OCI-LY7 (cell line): Measurements from ENCODE around the gene POGZ. TPM values are rescaled to one million over a fixed set of nuclear protein-coding genes. Genes with fewer than 3 reads are reported as not detected.

Source experiments
- BruUV-seq: library from RNA; stranded (reverse); fragments of 400-500 nt; replicated peaks from 2 replicates; lab custom pipeline; 2021; lab: Mats Ljungman, UMichigan
- CTCF ChIA-PET: fragments of 300-600 bp; sonication (Branson Sonifier 250); formaldehyde crosslinking; loops from one replicate; lab custom pipeline; 2022; ENCODE audit warnings: antibody characterized with exemption; ENCODE audit not compliant: unreplicated experiment; lab: Charles Lee
- POLR2A ChIA-PET: fragments of 300-600 bp; sonication (Branson Sonifier 250); formaldehyde crosslinking; loops from one replicate; lab custom pipeline; 2022; ENCODE audit warnings: antibody characterized with exemption; lab: Charles Lee
- DNase-seq: peaks from one replicate; pipeline ENCODE4 v3.0.0-alpha.2; 2015; ENCODE audit warnings: low spot score
- H2AFZ ChIP-seq: fragments of 200-600 bp; sonication (generic), shearing (Covaris generic); 2 replicates; pipeline ENCODE4 v1.6.1; 2014; ENCODE audit warnings: mild to moderate bottlenecking, antibody characterized with exemption, low read length, moderate library complexity
- H3K27ac ChIP-seq: fragments of 200-600 bp; sonication (generic); 2 replicates; pipeline ENCODE4 v1.5.1; 2014; ENCODE audit warnings: mixed run types, low read depth, mild to moderate bottlenecking, moderate library complexity, low read length, inconsistent platforms; ENCODE audit not compliant: poor library complexity, severe bottlenecking
- H3K36me3 ChIP-seq: fragments of 200-600 bp; sonication (generic); 2 replicates; pipeline ENCODE4 v1.6.1; 2014; ENCODE audit warnings: mild to moderate bottlenecking, antibody characterized with exemption, low read length, moderate library complexity, mixed read lengths; ENCODE audit not compliant: insufficient read depth
- H3K4me1 ChIP-seq: fragments of 200-600 bp; sonication (generic); 2 replicates; pipeline ENCODE4 v1.5.1; 2014; ENCODE audit warnings: mild to moderate bottlenecking, low read length; ENCODE audit not compliant: insufficient read depth, poor library complexity, severe bottlenecking
- H3K4me2 ChIP-seq: fragments of 200-600 bp; sonication (generic); 2 replicates; pipeline ENCODE4 v1.6.1; 2014; ENCODE audit warnings: mild to moderate bottlenecking, low read length
- H3K4me3 ChIP-seq: fragments of 200-600 bp; sonication (generic); 2 replicates; pipeline ENCODE4 v1.5.1; 2014; ENCODE audit warnings: mild to moderate bottlenecking, low read depth, low read length; ENCODE audit not compliant: poor library complexity, severe bottlenecking
- H3K79me2 ChIP-seq: fragments of 200-600 bp; sonication (generic); 2 replicates; pipeline ENCODE4 v1.6.1; 2016; ENCODE audit warnings: low read depth, mild to moderate bottlenecking, low read length, moderate library complexity, mixed read lengths; ENCODE audit not compliant: insufficient read depth
- H3K9me2 ChIP-seq: fragments of 200-600 bp; sonication (generic); 2 replicates; pipeline ENCODE4 v1.6.1; 2016; ENCODE audit warnings: mild to moderate bottlenecking, low read length, mixed read lengths; ENCODE audit not compliant: insufficient read depth
- H3K9me3 ChIP-seq: fragments of 200-600 bp; sonication (generic); 2 replicates; pipeline ENCODE4 v1.6.1; 2014; ENCODE audit warnings: mild to moderate bottlenecking, mixed run types, low read length, mixed read lengths
- H4K20me1 ChIP-seq: fragments of 200-600 bp; sonication (generic); 2 replicates; pipeline ENCODE4 v1.6.1; 2014; ENCODE audit warnings: mild to moderate bottlenecking, antibody characterized with exemption, low read length, moderate library complexity, mixed read lengths; ENCODE audit not compliant: insufficient read depth
- EZH2phosphoT487 ChIP-seq: fragments of 200-600 bp; sonication (generic); IDR thresholded peaks from 2 replicates; pipeline ENCODE4 v1.6.1; 2018; ENCODE audit warnings: low read depth, borderline replicate concordance, mild to moderate bottlenecking, mixed run types, antibody characterized with exemption, low read length, moderate library complexity, mixed read lengths
- intact Hi-C: fragments of 100-400 bp; cut with micrococcal nuclease; formaldehyde crosslinking; loops from one replicate; pipeline ENCODE4 v1.10.0; 2022; ENCODE audit not compliant: unreplicated experiment
- total RNA-seq, 2 experiments: library from RNA; depleted of rRNA in 1 of 2; stranded (reverse); fragments of >200 nt in 1 of 2; shearing (Covaris generic) in 1 of 2; gene quantifications; 2 replicates each; pipeline ENCODE4 v1.2.3, GENCODE V29; 2014 to 2022
- TF ChIP-seq, protein P1 (sequence below): fragments of 200-600 bp; sonication (generic); conservative IDR thresholded peaks from 2 replicates; pipeline ENCODE4 v1.5.1; 2014; ENCODE audit warnings: mild to moderate bottlenecking, antibody characterized with exemption, low read length, moderate library complexity, mixed read lengths

Gene POGZ
- total RNA-seq, 2 experiments from 2014 or later: 47.7 to 118 TPM

DNA sequence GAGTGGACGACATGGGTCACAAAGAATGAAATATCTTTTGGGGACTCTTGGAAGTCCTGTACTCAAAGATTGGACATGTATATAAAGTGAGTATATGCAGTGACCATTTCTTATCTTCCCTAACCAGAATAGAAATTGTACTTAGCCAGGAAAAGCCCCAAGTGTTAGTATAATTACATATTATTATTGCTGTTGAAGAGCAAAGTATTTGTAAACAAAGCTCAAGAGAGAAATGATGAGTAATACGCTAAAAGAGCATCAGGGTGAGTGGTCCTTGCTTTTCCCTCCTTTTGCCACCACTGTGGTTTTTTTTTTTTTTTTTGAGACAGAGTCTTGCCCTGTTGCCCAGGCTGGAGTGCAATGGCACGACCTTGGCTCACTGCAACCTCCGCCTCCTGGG lies 45.5 kb upstream of the POGZ start:
- no peaks in the 10 kb centered on the region for H3K4me1 ChIP-seq
- no peak overlapping the region for H3K27ac ChIP-seq
- no peaks in the 10 kb centered on the region for H3K36me3 ChIP-seq
- no peak overlapping the region for H2AFZ ChIP-seq
- ChIA-PET CTCF (no interaction called here), POLR2A (interaction anchor here (0.7 to 1.3 kb wide), 4 partner anchors 10 to 208 kb away, joined by 3 to 7 read pairs (median 3); no protein-coding TSS in a partner anchor)
- H3K9me2 ChIP-seq: no peaks in the 10 kb centered on the region
- intact Hi-C loops: no loop called here
- BruUV-seq: no TSS peak
- no peak overlapping the region for H3K4me2 ChIP-seq
- no peaks in the 10 kb centered on the region for H4K20me1 ChIP-seq
- H3K4me3 ChIP-seq: no peak overlapping the region
- no peak for DNase-seq
- H3K9me3 ChIP-seq: no peaks in the 10 kb centered on the region
- no peaks in the 10 kb centered on the region for H3K79me2 ChIP-seq
- TF ChIP-seq EZH2phosphoT487: no peak
- TF ChIP-seq, protein P1, sequence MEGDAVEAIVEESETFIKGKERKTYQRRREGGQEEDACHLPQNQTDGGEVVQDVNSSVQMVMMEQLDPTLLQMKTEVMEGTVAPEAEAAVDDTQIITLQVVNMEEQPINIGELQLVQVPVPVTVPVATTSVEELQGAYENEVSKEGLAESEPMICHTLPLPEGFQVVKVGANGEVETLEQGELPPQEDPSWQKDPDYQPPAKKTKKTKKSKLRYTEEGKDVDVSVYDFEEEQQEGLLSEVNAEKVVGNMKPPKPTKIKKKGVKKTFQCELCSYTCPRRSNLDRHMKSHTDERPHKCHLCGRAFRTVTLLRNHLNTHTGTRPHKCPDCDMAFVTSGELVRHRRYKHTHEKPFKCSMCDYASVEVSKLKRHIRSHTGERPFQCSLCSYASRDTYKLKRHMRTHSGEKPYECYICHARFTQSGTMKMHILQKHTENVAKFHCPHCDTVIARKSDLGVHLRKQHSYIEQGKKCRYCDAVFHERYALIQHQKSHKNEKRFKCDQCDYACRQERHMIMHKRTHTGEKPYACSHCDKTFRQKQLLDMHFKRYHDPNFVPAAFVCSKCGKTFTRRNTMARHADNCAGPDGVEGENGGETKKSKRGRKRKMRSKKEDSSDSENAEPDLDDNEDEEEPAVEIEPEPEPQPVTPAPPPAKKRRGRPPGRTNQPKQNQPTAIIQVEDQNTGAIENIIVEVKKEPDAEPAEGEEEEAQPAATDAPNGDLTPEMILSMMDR: no peak

- POLR2A ChIA-PET: interaction anchor here (0.7 to 1.3 kb wide), 3 partner anchors 10 to 941 kb away, joined by 3 to 7 read pairs (median 3); no protein-coding TSS in a partner anchor
- BruUV-seq: no TSS peak
- no peak overlapping the region for H3K27ac ChIP-seq
- no peak overlapping the region for H2AFZ ChIP-seq
- intact Hi-C loops: no loop called here
- H3K79me2 ChIP-seq: no peaks in the 10 kb centered on the region
- H3K9me2 ChIP-seq: no peaks in the 10 kb centered on the region
- H3K9me3 ChIP-seq: no peaks in the 10 kb centered on the region
- H3K36me3 ChIP-seq: no peaks in the 10 kb centered on the region
- no peak overlapping the region for H3K4me3 ChIP-seq
- no peaks in the 10 kb centered on the region for H3K4me1 ChIP-seq
- H3K4me2 ChIP-seq: no peak overlapping the region
- CTCF ChIA-PET: no interaction called here
- H4K20me1 ChIP-seq: no peaks in the 10 kb centered on the region
- DNase-seq: no peak
- TF ChIP-seq EZH2phosphoT487: no peak
- TF ChIP-seq, protein P1: no peak
Observed at GRCh38 chr1:151504252-151504651, 45.0 kb upstream of the POGZ start.
